ENCODE measurements around the gene TIGAR. TPM values are rescaled to one million over a fixed set of nuclear protein-coding genes. Genes with fewer than 3 reads are reported as not detected.

The TIGAR gene
- total RNA-seq, 1 donor from 2014 or later = 21.9 TPM

GRCh38 chr12:4312251-4312650 lies 8.8 kb upstream of the TIGAR start:
- no peaks in the 10 kb centered on the region for H3K36me3 Mint-ChIP-seq (ENCODE audit: low read depth, unreplicated experiment)
- peaks cover 15% of the 10 kb centered on the region for H3K4me1 Mint-ChIP-seq (ENCODE audit: unreplicated experiment)
- no peak overlapping the region for H3K27ac Mint-ChIP-seq (ENCODE audit: unreplicated experiment)
- peaks cover 2% of the 10 kb centered on the region for H3K27me3 Mint-ChIP-seq (ENCODE audit: unreplicated experiment)
- no peak for DNase-seq (ENCODE audit: low spot score)
- H3K9me3 Mint-ChIP-seq (ENCODE audit: unreplicated experiment) = no peaks in the 10 kb centered on the region
- no peak overlapping the region for H3K4me3 Mint-ChIP-seq (ENCODE audit: unreplicated experiment)
- TF ChIP-seq CTCF (IDR thresholded peaks at IDR 0.05; ENCODE audit: unreplicated experiment) = no peak

- peaks cover 24% of the 10 kb centered on the region for H3K4me1 Mint-ChIP-seq (ENCODE audit: unreplicated experiment)
- peaks cover 8% of the 10 kb centered on the region for H3K27me3 Mint-ChIP-seq (ENCODE audit: unreplicated experiment)
- no peak for TF ChIP-seq CTCF (IDR thresholded peaks at IDR 0.05; ENCODE audit: unreplicated experiment)
- H3K27ac Mint-ChIP-seq (ENCODE audit: unreplicated experiment) = peak overlapping the region; percentile 93
- H3K4me3 Mint-ChIP-seq (ENCODE audit: unreplicated experiment) = peak overlapping the region; percentile 94
- H3K9me3 Mint-ChIP-seq (ENCODE audit: unreplicated experiment) = no peaks in the 10 kb centered on the region
- H3K36me3 Mint-ChIP-seq (ENCODE audit: low read depth, unreplicated experiment) = peaks cover 3% of the 10 kb centered on the region
- no peak for DNase-seq (ENCODE audit: low spot score)
Measured at GRCh38 chr12:4320497-4320852, 538 bp upstream of the TIGAR start.

GRCh38 chr12:4322726-4323125 lies 1.7 kb downstream of the TIGAR start:
- Mint-ChIP-seq H3K9me3 (ENCODE audit: unreplicated experiment) (no peaks in the 10 kb centered on the region), H3K27me3 (ENCODE audit: unreplicated experiment) (peaks cover 8% of the 10 kb centered on the region), H3K36me3 (ENCODE audit: low read depth, unreplicated experiment) (peaks cover 3% of the 10 kb centered on the region), H3K4me3 (ENCODE audit: unreplicated experiment) (peak overlapping the region; percentile 99), H3K4me1 (ENCODE audit: unreplicated experiment) (peaks cover 24% of the 10 kb centered on the region), H3K27ac (ENCODE audit: unreplicated experiment) (no peak overlapping the region)
- TF ChIP-seq CTCF (IDR thresholded peaks at IDR 0.05; ENCODE audit: unreplicated experiment) = no peak
- DNase-seq (ENCODE audit: low spot score) = no peak

GRCh38 chr12:4323396-4323795 lies 2.4 kb downstream of the TIGAR start:
- Mint-ChIP-seq H3K27ac (ENCODE audit: unreplicated experiment) (peak overlapping the region; percentile 42), H3K27me3 (ENCODE audit: unreplicated experiment) (peaks cover 4% of the 10 kb centered on the region)
- no peak for DNase-seq (ENCODE audit: low spot score)

GRCh38 chr12:4324366-4324765 lies 3.4 kb downstream of the TIGAR start:
- H3K27me3 Mint-ChIP-seq (ENCODE audit: unreplicated experiment) = peaks cover 4% of the 10 kb centered on the region
- no peak for DNase-seq (ENCODE audit: low spot score)
- no peak for TF ChIP-seq CTCF (IDR thresholded peaks at IDR 0.05; ENCODE audit: unreplicated experiment)
- peaks cover 7% of the 10 kb centered on the region for H3K36me3 Mint-ChIP-seq (ENCODE audit: low read depth, unreplicated experiment)
- no peak overlapping the region for H3K4me3 Mint-ChIP-seq (ENCODE audit: unreplicated experiment)
- H3K9me3 Mint-ChIP-seq (ENCODE audit: unreplicated experiment) = no peaks in the 10 kb centered on the region
- peaks cover 24% of the 10 kb centered on the region for H3K4me1 Mint-ChIP-seq (ENCODE audit: unreplicated experiment)
- no peak overlapping the region for H3K27ac Mint-ChIP-seq (ENCODE audit: unreplicated experiment)

More at GRCh38 chr12:4323396-4323795, 2.4 kb downstream of the TIGAR start:
- no peak for TF ChIP-seq CTCF (IDR thresholded peaks at IDR 0.05; ENCODE audit: unreplicated experiment)
- Mint-ChIP-seq H3K4me1 (ENCODE audit: unreplicated experiment) (peaks cover 24% of the 10 kb centered on the region), H3K4me3 (ENCODE audit: unreplicated experiment) (no peak overlapping the region), H3K9me3 (ENCODE audit: unreplicated experiment) (no peaks in the 10 kb centered on the region), H3K36me3 (ENCODE audit: low read depth, unreplicated experiment) (peaks cover 3% of the 10 kb centered on the region)

All from endothelial cell (in vitro differentiated cells).